ENCODE data around the gene PCSK5. TPM values are rescaled to one million over a fixed set of nuclear protein-coding genes. Genes with fewer than 3 reads are reported as not detected.

PCSK5 gene
- total and polyA plus RNA-seq, 4 donors = 0.58 to 3.6 (median 0.82) TPM

DNA sequence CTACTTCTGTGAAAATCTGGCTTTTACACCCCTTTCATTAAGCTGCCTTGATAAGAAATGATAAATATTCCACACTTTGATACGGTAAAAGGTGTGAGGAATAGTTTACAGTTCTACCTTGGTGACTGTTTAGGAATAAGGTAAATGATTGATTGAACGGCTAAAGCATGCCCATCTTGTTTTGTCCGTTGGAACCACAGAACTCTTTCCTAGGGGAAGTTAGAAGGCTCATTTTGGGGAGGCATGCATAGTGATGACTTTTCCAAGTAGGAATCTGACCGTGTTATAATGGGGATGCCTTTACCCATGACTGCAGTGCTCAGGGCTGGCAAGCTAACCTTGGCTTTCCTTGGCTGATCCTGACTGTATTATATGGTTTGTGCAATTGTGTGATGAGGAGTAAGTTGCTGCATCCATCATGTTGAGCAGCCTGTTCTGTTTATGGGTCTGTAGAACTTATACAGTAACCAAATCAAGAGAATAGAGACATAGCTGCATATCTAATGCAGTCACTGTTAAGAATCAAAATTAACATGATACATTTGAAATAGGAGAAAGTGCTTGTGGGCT, 24.5 kb downstream of the PCSK5 start (continued):
- TF ChIP-seq, protein P1, sequence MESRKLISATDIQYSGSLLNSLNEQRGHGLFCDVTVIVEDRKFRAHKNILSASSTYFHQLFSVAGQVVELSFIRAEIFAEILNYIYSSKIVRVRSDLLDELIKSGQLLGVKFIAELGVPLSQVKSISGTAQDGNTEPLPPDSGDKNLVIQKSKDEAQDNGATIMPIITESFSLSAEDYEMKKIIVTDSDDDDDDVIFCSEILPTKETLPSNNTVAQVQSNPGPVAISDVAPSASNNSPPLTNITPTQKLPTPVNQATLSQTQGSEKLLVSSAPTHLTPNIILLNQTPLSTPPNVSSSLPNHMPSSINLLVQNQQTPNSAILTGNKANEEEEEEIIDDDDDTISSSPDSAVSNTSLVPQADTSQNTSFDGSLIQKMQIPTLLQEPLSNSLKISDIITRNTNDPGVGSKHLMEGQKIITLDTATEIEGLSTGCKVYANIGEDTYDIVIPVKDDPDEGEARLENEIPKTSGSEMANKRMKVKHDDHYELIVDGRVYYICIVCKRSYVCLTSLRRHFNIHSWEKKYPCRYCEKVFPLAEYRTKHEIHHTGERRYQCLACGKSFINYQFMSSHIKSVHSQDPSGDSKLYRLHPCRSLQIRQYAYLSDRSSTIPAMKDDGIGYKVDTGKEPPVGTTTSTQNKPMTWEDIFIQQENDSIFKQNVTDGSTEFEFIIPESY (IDR thresholded peaks at IDR 0.05) = no peak
- no peak for TF ChIP-seq TAF1 (conservative IDR thresholded peaks at IDR 0.05)
- TF ChIP-seq EGR1 (IDR thresholded peaks at IDR 0.05; ENCODE audit: low read depth in 2 of 2) = no peak
- TF ChIP-seq RAD21 (IDR thresholded peaks at IDR 0.05) = no peak

DNA sequence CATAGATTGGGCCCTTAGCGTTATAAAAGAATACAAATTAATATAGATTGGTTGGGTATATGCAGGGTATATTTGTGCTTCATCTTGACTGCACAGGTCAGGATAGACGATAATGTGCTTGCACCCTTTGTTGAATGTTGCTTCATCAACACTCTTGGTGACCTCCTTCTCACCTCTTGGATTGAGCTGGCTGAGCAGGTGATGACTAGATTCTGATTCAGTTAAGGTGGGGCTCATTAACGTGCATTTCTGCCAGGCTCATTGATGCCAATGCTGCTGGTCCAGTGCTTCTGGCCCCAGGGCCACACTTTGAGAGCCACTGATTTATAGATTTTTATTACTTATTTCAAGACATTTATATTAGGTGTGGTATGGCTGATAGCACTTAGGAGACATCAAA, 27.7 kb downstream of the PCSK5 start:
- Histone ChIP-seq H3K9ac (ENCODE audit: low read depth in 1 of 2, low read length in 2 of 2) (no peak overlapping the region), H3K9me3 (ENCODE audit: control insufficient read depth in 4 of 4, low read length in 3 of 4) (no peaks in the 10 kb centered on the region), H3K4me1 (ENCODE audit: control insufficient read depth in 4 of 4, insufficient read depth in 4 of 4, low read length in 3 of 4) (no peaks in the 10 kb centered on the region), H3K36me3 (ENCODE audit: control insufficient read depth in 4 of 4, insufficient read depth in 3 of 4, low read depth in 1 of 4, low read length in 3 of 4) (no peaks in the 10 kb centered on the region), H3K27ac (ENCODE audit: low read depth in 1 of 2, low read length in 2 of 2) (no peak overlapping the region), H3K4me3 (ENCODE audit: low read depth in 1 of 3, low read length in 3 of 3) (no peak overlapping the region), H3K27me3 (ENCODE audit: control insufficient read depth in 4 of 4, insufficient read depth in 4 of 4, low read length in 3 of 4) (peaks cover 0 to 2% (median 0%) of the 10 kb centered on the region in 4 donors)
- DNase-seq (ENCODE audit: low spot score) = no peak
- 84% methylated on average over 3 of the region's 3 CpGs for WGBS
- TF ChIP-seq, protein P2, sequence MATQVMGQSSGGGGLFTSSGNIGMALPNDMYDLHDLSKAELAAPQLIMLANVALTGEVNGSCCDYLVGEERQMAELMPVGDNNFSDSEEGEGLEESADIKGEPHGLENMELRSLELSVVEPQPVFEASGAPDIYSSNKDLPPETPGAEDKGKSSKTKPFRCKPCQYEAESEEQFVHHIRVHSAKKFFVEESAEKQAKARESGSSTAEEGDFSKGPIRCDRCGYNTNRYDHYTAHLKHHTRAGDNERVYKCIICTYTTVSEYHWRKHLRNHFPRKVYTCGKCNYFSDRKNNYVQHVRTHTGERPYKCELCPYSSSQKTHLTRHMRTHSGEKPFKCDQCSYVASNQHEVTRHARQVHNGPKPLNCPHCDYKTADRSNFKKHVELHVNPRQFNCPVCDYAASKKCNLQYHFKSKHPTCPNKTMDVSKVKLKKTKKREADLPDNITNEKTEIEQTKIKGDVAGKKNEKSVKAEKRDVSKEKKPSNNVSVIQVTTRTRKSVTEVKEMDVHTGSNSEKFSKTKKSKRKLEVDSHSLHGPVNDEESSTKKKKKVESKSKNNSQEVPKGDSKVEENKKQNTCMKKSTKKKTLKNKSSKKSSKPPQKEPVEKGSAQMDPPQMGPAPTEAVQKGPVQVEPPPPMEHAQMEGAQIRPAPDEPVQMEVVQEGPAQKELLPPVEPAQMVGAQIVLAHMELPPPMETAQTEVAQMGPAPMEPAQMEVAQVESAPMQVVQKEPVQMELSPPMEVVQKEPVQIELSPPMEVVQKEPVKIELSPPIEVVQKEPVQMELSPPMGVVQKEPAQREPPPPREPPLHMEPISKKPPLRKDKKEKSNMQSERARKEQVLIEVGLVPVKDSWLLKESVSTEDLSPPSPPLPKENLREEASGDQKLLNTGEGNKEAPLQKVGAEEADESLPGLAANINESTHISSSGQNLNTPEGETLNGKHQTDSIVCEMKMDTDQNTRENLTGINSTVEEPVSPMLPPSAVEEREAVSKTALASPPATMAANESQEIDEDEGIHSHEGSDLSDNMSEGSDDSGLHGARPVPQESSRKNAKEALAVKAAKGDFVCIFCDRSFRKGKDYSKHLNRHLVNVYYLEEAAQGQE (IDR thresholded peaks at IDR 0.05) = no peak
- TF ChIP-seq TAF1 (conservative IDR thresholded peaks at IDR 0.05) = no peak
- TF ChIP-seq, protein P1 (IDR thresholded peaks at IDR 0.05) = no peak
- no peak for TF ChIP-seq RXRA (IDR thresholded peaks at IDR 0.05)
- TF ChIP-seq, protein P3, sequence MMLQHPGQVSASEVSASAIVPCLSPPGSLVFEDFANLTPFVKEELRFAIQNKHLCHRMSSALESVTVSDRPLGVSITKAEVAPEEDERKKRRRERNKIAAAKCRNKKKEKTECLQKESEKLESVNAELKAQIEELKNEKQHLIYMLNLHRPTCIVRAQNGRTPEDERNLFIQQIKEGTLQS (IDR thresholded peaks at IDR 0.05) = no peak

DNA sequence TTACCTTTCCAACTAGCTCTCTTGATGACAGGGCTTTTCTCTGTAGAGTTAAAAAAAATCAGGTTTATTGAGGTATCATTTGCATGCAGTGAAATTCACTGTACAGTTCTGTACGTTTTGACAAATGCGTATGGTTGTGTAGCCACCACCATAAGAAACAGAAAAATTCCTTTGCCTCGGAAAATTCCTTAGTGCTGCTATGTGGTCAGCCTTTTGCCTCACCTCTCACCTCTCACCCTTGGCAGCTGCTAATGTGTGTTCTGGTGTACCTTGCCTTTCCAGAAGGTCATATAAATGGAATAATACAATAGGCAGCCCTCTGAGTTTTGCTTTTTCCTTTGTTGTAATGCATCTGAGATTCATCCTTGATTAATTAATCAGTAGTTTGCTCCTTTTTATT, 28.4 kb downstream of the PCSK5 start:
- Histone ChIP-seq H3K36me3 (ENCODE audit: control insufficient read depth in 4 of 4, insufficient read depth in 3 of 4, low read depth in 1 of 4, low read length in 3 of 4) (no peaks in the 10 kb centered on the region), H3K9ac (ENCODE audit: low read depth in 1 of 2, low read length in 2 of 2) (no peak overlapping the region), H3K27me3 (ENCODE audit: control insufficient read depth in 4 of 4, insufficient read depth in 4 of 4, low read length in 3 of 4) (no peaks in the 10 kb centered on the region), H3K27ac (ENCODE audit: low read depth in 1 of 2, low read length in 2 of 2) (no peak overlapping the region), H3K9me3 (ENCODE audit: control insufficient read depth in 4 of 4, low read length in 3 of 4) (no peaks in the 10 kb centered on the region), H3K4me3 (ENCODE audit: low read depth in 1 of 3, low read length in 3 of 3) (no peak overlapping the region), H3K4me1 (ENCODE audit: control insufficient read depth in 4 of 4, insufficient read depth in 4 of 4, low read length in 3 of 4) (no peaks in the 10 kb centered on the region)
- 82% methylated on average over 3 of the region's 3 CpGs for WGBS
- no peak for DNase-seq (ENCODE audit: low spot score)
- TF ChIP-seq RXRA (IDR thresholded peaks at IDR 0.05) (no peak), JUND (IDR thresholded peaks at IDR 0.05) (no peak), FOXA1 (IDR thresholded peaks at IDR 0.05) (no peak), RAD21 (IDR thresholded peaks at IDR 0.05) (no peak), HNF4G (IDR thresholded peaks at IDR 0.05) (no peak), TAF1 (conservative IDR thresholded peaks at IDR 0.05) (no peak), HNF4A (conservative IDR thresholded peaks at IDR 0.05) (no peak)
